ENCODE measurements around the gene TOPORS. TPM values are rescaled to one million over a fixed set of nuclear protein-coding genes. Genes with fewer than 3 reads are reported as not detected.
"Not testable (repeated sequence)": the region's sequence is repeated elsewhere in the genome, so short reads cannot be mapped to it uniquely, and the experiment has no call there.

TOPORS gene
- total RNA-seq, 2 donors from 2014 or later, result 8.5 to 9.5 TPM

DNA sequence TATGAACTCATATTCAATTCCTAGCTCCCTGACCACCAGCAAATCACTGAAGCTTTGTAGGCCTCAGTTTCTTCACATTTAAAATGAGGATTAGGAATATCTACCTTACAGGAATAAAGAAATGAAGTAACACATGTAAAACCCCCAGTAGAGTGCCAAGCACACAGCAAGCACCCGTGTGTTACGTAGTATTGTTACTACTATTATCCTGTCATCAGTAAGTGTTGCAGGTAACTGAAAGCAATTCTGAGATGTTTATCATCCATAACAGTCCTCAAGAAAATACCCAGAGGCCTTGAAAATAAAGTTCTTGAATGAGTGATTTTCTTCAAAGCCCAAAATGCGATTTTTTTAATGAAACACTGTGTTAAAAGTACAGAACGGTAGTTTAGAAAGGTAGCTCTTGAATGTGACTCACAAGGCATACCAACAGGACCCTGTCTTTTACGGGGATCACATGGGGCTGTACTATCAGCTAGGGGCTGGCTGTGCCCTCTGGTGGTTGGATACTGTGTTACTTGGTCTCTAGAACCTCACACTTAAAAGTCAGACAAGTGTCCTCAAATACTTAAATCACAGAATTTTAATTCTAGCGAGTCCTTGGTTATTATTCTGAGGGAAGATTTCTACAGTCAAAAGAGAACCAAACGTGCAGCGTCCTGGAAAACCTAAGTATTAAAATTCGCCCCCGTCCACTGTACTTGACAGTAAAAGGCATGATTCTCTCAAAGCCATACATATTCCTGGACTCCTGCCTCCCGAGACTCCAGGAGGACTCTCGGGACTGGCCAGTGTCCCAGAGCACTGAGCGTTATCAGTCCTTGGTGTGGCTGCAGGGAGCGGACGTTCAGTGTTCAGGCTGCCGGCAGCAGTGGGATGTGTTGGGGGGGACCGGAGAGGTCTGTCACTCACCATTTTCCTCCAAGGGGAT lies 19.8 kb upstream of the TOPORS start:
- intact Hi-C loops (cut with DNase I), result loop anchor here in 1 of 2 donors (2.0 kb wide), 1 partner anchor 21 kb away; no protein-coding TSS in a partner anchor
- DNase-seq (peak; percentile 56), ATAC-seq (peak; percentile 81 to 91)

DNA sequence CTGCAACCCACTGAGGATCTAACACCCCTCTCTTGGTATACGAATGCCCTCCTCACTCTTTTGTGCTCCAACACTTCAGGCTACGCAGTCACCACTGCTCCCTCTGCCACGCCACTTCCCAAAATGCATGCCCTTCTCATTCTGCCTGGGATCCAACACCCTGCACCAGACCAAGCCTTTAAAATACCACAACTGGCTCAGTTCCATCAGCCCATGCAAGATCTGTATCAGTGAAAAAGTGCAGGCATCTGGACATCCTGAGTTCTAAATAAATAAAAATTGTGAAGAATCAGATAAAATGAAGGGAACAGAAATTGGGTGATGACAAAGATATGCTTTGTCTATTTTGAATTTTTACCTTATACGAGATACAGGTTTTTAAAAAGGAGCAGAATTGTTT lies 17.9 kb upstream of the TOPORS start:
- ATAC-seq, result no peak
- intact Hi-C loops (cut with DNase I), result no loop called here
- DNase-seq, result no peak

DNA sequence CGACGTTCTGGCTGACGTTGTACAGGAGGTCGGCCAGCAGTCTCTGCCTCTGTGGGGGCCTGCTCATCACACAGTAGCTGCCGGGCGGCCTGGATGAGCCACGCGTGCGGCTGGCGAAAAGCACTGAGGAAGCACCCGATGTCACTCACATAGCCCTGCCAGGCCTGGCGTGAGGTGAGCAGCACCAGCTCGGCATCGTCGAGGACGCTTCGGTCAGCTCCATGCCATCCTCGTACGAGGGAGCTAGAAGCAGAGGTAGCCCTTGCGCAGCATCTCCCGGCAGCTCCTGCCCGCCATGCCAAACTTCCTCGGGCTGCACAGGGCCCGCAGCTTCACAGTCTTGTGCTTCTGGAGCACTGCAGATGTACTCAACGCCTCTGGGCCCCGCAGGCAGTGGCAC lies 14.4 kb upstream of the TOPORS start:
- DNase-seq (no peak), ATAC-seq (no peak)
- intact Hi-C loops (cut with DNase I), result no loop called here

DNA sequence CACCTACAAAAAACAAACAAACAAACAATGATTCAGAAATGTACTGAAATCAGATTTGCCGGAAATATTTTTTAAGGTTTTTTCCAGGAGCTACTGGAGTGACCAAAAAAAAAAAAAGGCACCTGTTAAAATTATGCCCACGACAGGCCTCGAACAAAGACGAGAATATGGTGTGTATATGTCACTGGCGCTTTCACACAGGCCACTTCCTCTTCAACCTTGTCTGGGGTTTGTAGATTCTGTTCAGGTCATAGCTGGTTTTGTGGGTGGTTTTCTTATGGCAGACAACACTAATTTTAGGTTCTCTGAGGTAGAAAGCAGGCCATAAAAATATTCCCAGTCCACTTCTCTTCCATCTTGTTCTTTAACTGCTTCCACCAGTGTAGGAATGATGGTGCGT lies 13.6 kb upstream of the TOPORS start:
- intact Hi-C loops (cut with DNase I), result no loop called here
- no peak for ATAC-seq

DNA sequence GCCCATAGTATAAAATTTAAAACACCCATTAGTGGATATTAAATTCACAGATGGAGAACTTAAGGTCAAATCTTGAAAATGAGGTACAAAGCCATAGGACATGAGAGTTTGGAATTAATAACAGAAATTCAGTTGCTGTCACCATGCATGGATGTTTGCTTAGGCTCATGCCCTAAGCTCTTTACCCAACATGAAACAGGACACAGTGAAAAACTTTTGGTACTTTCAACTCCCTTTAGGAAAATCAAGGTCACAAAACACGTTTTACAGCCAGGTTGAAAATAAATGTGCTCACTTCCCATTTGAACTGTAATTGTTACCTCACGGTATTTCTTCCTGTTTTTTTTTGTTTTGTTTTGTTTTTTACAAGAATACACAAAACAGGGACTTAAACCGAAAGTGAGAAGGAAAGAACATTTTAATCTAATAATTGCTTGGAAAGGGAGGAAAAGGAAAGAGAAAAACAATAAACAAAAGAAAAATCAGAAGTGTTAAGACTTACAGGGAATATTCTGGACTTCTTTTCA lies 6.1 kb upstream of the TOPORS start:
- intact Hi-C loops (cut with DNase I), result no loop called here
- no peak for ATAC-seq
- no peak for DNase-seq

More for the DNA sequence above, 13.6 kb upstream of the TOPORS start:
- no peak for DNase-seq

DNA sequence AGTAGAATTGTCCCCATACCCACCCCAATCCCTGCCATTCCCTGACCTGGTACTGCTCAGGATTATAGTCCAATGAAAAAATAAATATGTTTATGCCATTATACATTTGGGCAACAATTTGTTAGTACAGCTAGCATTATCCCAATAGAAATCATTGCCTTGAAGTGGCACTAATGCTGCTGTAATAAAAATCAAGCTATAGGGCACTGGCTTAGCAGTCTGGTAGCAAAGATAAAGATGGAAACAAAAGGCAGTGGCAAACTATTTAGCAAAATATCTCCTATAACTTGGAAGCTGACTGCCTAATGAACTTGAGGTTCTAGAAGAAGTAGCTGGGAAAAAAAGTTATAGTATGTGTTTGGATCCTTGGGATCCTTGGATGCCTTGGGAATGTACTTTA lies 2.2 kb upstream of the TOPORS start:
- DNase-seq (no peak), ATAC-seq (no peak)
- intact Hi-C loops (cut with DNase I), result no loop called here

DNA sequence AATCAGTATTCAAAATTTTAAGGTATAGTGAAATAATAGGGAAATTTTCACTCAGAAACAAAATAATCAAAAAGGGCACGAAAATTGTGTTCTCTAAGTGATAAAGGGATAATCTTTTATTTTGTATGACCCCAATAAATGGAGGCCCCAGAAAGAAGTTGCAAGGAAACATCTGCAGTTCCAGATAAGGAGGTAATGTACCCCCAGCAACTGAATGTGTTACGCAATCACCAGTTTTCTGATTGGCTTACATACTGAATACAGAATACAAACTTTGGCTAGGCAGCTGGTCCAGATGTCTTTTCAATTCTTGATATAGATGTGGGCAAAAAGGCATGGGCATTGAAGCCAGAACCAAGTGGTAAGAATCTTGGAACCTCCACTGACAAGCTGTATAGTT lies 1.7 kb upstream of the TOPORS start:
- DNase-seq, result no peak
- intact Hi-C loops (cut with DNase I), result no loop called here
- ATAC-seq, result no peak

DNA sequence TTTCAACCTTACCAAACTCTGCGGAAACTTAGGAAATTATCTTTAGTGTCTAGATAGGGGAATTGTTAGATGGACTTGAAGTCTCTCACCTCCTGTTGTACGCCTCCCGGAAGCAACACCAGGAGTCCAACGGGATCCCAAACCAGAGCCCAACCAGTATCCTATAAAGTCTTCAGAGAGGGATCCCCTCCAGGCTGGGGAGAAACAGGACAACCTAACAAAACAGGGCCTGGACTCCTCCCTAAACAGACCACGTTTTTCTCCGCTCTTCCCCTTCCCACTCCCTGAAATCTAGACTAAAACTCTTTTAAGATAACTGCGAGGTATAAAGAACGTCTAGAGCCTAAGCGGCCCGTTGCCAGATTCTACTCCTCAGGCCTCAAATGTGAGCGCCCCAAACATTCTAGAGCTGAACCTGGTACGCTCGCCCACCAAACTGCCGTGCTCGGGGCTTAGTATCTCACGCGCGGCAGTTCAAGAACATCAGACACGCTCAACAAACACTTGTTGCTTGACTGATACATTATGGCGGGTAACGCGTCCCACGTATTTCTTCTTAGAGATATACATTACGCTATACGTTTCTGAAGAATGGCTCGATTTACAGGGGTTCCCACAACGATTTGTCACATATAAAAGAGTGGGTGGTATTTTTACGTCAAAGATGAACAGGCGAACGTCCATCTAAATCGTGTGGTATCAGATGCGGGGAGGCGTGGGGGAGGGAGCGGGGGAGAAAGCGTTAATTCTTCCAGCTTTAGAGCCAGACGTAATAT lies 922 bp downstream of the TOPORS start:
- ATAC-seq, result peak; percentile 20 to 40
- intact Hi-C loops (cut with DNase I), result loop anchor here in 1 of 2 donors (2.0 kb wide), 1 partner anchor 21 kb away; the partner anchor contains the start of gene NDUFB6
- DNase-seq, result peak; percentile 36

DNA sequence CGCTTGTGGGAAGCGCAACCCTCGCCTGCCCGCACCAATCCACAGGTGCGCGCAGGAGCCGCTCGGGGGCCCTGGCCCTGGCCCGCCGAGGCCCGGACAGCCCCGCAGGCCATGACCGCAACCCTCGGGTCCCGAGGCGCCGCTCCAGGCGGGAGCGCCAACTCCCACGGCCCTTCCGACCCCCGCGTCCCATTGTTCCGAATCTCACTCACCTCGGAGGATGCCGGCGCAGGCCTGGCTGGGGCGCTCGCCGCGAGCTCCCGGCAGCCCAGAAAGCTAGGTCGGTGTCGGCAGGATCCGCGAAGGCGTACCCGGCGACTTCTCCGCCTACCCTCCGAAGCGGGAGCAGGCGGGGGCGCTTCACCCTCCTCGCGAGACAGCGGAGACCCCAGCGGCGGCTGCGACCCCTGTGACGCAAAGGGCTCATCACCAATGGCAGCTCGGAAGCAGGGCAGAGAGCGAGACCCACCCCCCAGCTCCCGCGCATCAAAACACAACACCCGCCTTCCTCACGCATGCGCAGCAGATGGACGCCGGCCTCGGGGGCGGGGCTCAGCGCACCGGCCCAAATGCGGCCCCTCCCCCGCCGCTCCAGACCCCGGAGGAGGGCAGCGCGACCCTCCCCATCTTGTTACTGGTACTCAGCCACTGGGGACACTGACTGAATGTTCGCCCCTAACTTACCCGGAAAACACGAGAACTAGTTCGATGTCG lies 1.7 kb downstream of the TOPORS start:
- ATAC-seq, result peak; percentile 89
- intact Hi-C loops (cut with DNase I), result loop anchor here in 1 of 2 donors (2.0 kb wide), 1 partner anchor 22 kb away; the partner anchor contains the start of gene NDUFB6
- peak; percentile 93 for DNase-seq

DNA sequence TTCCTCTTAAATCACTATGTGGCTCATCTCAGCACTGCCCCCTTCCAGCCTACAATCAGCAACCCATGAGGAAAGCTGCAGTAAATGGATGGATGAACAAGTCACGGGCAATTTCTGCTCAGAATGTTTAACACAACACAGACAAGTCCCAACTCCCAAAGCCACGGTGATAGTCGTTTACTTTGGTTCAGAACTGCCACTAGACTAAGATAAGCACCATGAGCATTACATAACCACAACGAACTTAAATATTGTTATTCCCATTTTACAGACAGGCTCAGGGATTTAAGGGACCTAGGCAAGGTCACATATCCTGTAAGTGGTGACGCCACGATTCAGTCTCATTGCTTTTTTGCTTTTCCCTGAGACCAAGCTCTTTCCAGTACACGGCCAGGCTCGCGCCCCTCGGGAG lies 2.2 kb downstream of the TOPORS start:
- intact Hi-C loops (cut with DNase I), result loop anchor here in 1 of 2 donors (2.0 kb wide), 1 partner anchor 23 kb away; the partner anchor contains the start of gene NDUFB6
- no peak for ATAC-seq

DNA sequence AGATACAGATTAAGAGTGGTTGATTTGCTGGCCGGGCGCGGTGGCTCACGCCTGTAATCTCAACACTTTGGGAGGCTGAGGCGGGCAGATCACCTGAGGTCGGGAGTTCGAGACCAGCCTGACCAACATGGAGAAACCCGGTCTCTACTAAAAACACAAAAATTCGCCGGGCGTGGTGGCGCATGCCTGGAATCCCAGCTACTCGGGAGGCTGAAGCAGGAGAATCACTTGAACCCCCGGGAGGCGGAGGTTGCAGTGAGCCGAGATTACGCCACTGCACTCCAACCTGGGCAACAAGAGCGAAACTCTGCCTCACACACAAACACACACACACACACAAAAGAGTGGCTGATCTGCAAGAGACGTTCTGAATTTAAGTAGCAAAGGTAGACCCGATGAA lies 4.2 kb downstream of the TOPORS start:
- DNase-seq; ATAC-seq; intact Hi-C loops (cut with DNase I): not testable (repeated sequence)

More for the DNA sequence above, 2.2 kb downstream of the TOPORS start:
- DNase-seq, result no peak

DNA sequence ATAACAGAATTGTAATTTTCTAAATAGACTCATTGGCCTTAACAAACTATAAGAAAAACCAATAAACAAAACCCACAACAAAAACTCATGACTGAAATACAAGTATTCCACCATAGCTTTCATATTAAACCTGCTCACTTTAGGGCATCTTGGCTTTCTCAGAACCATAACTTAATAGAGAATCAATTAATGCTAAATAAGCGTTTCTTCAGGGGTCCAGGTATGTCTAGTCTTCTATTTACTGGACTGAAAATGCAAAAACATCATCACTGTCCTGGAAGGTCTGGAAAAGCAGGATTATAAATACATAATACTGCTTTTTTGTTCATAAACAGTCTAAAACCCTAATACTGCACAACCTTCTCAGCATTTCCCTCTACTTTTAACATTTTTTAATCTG lies 6.5 kb downstream of the TOPORS start:
- intact Hi-C loops (cut with DNase I), result no loop called here
- DNase-seq (no peak), ATAC-seq (no peak)

DNA sequence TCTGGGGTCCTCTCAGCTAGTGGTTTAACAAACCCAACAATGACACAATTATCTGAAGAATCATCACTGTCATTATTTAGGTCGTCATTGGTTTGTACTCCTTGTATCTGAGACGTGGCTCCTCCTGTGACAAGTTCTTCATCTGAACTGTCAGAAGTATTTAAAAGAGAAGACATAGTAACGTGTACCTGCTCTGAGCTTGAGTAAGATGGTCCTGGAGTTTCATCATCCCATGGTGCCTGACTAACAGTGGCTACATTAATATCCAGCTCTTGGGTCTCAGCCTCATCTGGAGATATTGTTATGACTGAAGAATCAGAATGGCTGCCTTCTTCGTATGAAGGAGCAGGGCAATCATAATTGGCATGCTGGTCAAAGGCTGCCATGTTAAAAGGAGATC lies 9.3 kb downstream of the TOPORS start:
- intact Hi-C loops (cut with DNase I), result no loop called here
- DNase-seq, result no peak
- ATAC-seq, result no peak

DNA sequence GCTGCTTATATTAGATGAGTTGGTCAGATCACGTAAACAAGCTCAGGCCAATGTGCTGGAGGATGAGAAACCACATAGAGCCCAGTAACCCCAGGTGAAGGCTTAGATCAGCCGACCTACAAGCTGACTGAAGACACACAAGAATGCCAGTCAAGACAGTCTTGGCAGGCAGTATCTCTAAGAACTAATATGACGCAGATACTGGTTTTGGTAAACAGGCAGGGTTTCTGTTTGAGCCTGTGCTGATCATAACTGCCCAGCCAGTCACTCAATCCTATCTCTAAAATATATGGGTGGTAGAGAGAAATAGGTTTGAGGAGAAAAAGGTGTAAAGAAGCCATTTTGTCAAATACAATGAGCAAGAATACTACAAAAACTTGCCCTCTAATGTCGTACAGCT lies 18.6 kb downstream of the TOPORS start:
- no peak for ATAC-seq
- intact Hi-C loops (cut with DNase I), result loop anchor here in 1 of 2 donors (5.0 kb wide), 1 partner anchor 47 kb away; no protein-coding TSS in a partner anchor
- DNase-seq, result no peak

DNA sequence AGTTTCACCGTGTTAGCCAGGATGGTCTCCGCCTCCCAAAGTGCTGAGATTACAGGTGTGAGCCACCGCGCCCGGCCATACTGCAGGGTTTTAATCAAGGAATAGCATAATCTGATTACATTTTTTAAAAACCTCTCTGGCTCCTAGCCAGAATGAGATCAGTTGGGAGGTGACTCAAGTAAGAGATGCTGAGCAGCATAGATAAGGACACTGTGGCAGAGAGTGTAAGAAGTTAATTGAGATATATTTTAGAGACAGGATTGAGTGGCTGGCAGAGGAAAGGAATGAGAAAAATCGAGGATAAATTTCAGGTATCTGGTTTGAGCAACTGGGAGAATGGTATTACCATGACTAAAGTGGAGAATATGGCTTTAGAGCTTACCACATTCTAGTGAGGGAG lies 19.1 kb downstream of the TOPORS start:
- DNase-seq (no peak), ATAC-seq (no peak)
- intact Hi-C loops (cut with DNase I), result loop anchor here in 1 of 2 donors (5.0 kb wide), 1 partner anchor 46 kb away; no protein-coding TSS in a partner anchor

DNA sequence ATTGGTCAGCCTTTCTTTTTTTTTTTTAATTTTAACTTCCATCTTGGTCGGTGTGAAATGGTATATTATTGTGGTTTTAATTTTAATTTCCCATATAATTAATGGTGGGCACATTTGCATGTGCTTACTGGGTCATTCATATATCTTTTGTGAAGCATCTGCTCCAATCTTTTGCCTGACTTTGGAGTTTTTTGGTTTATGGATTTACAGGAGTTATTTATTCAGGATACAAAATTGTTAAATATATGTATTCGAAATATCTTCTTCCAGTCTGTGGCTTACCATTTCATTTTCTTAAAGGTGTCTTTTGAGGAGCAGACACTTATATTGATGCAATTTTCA lies 25.7 kb downstream of the TOPORS start:
- no peak for ATAC-seq
- intact Hi-C loops (cut with DNase I), result no loop called here
- no peak for DNase-seq

DNA sequence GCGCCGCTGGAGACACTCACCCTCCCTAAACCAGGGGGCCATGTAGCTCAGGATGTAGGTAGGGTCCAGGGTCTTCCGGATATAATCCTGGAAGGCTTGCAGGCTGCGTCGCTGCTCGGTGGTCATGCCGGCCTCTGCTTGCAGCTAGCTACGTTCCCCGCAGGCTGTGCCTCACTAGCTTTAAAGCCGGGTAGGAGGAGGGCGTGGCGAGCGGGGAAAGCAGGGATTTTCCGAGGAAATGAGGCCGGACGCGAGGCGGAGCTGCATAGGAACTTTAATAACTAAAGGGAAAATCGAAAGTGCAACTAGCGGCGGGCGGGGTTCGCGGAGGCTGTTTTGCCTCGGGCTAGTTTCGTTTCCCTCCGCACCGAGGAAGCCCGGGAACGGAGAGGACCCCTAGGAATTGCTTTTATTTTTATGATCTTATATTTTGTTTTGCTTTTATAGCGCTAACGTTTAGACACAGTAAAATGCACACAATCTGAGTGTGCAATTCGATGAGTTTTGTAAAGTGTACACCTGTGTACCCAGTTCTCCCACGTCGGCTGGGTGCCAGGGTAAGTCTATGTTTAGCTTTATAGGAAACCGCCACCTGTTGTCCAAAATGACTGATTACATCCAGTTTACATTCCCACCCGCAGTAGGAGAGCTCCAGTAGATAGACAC lies 26.2 kb downstream of the TOPORS start, which contains the start of gene RIGI:
Gene RIGI (minus strand): TSS at position 156 of the 666 bp plus-strand sequence. CDS start 30 bp downstream, at position 126.
- intact Hi-C loops (cut with DNase I), result no loop called here
- ATAC-seq (peak; percentile 95 to 97), DNase-seq (peak; percentile 96)

DNA sequence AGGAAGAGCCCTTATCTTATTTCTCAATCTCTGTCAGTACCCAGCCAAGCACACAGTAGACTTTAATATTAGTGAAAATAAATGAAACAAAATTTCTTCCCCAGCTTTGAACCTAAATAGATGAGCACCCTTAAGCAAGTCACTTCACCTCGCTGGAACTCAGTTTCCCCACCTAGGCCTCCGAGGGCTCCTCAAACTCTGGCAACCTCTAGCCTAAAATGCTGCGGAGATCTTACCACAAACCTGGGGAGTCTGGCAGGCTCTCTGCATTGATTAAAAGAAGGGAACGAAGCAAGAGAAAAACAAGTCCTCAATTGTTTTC lies 26.7 kb downstream of the TOPORS start:
- intact Hi-C loops (cut with DNase I), result no loop called here
- no peak for ATAC-seq

More for the DNA sequence above, 26.7 kb downstream of the TOPORS start:
- no peak for DNase-seq
